ENCODE measurements around the gene ZNF691. TPM values are rescaled to one million over a fixed set of nuclear protein-coding genes. Genes with fewer than 3 reads are reported as not detected.

The ZNF691 gene
- total and polyA plus RNA-seq, 9 donors = 7.9 to 14.1 (median 12.3) TPM

- TF ChIP-seq CTCF (IDR thresholded peaks at IDR 0.05) (no peak), EP300 (IDR thresholded peaks at IDR 0.05) (no peak), POLR2A (IDR thresholded peaks at IDR 0.05) (no peak)
- intact Hi-C loops (cut with DNase I) = no loop called here
- no peak for DNase-seq
- Histone ChIP-seq H3K9me3 (no peaks in the 10 kb centered on the region), H3K4me1 (ENCODE audit: insufficient read depth) (peaks cover 7% of the 10 kb centered on the region), H3K36me3 (no peaks in the 10 kb centered on the region), H3K27ac (no peak overlapping the region), H3K4me3 (no peak overlapping the region), H3K27me3 (no peaks in the 10 kb centered on the region)
- WGBS, 3 donors = 42 to 54% (median 49%) methylated on average over 1 of the region's 1 CpG
These were observed 25.6 kb upstream of the ZNF691 start for GRCh38 chr1:42820813-42821212.

- intact Hi-C loops (cut with DNase I) = no loop called here
- Histone ChIP-seq H3K4me3 (no peak overlapping the region), H3K4me1 (ENCODE audit: insufficient read depth) (no peaks in the 10 kb centered on the region), H3K9me3 (no peaks in the 10 kb centered on the region), H3K36me3 (no peaks in the 10 kb centered on the region), H3K27me3 (no peaks in the 10 kb centered on the region), H3K27ac (no peak overlapping the region)
- TF ChIP-seq EP300 (IDR thresholded peaks at IDR 0.05) (no peak), CTCF (IDR thresholded peaks at IDR 0.05) (no peak), POLR2A (IDR thresholded peaks at IDR 0.05) (no peak)
- whole genome bisulfite sequencing, 3 donors = 96 to 99% (median 97%) methylated on average over 2 of the region's 2 CpGs
- DNase-seq = no peak
These were observed 24.7 kb upstream of the ZNF691 start for GRCh38 chr1:42821690-42822089.

GRCh38 chr1:42822800-42823392 lies 23.5 kb upstream of the ZNF691 start:
- 34 to 41% (median 37%) methylated on average over 2 of the region's 2 CpGs for WGBS, 3 donors
- no peaks in the 10 kb centered on the region for H3K36me3 ChIP-seq
- intact Hi-C loops (cut with DNase I) = no loop called here
- H3K27me3 ChIP-seq = no peaks in the 10 kb centered on the region
- no peak for TF ChIP-seq EP300 (IDR thresholded peaks at IDR 0.05)
- TF ChIP-seq CTCF (IDR thresholded peaks at IDR 0.05) = no peak
- TF ChIP-seq POLR2A (IDR thresholded peaks at IDR 0.05) = no peak
- H3K4me1 ChIP-seq (ENCODE audit: insufficient read depth) = no peaks in the 10 kb centered on the region
- no peak overlapping the region for H3K27ac ChIP-seq
- H3K9me3 ChIP-seq = no peaks in the 10 kb centered on the region
- H3K4me3 ChIP-seq = no peak overlapping the region
- DNase-seq = no peak

GRCh38 chr1:42824481-42825035 lies 21.9 kb upstream of the ZNF691 start:
- H3K4me1 ChIP-seq (ENCODE audit: insufficient read depth) = no peaks in the 10 kb centered on the region
- 90 to 95% (median 93%) methylated on average over 4 of the region's 4 CpGs for WGBS, 3 donors
- no peaks in the 10 kb centered on the region for H3K36me3 ChIP-seq
- H3K27ac ChIP-seq = no peak overlapping the region
- no peaks in the 10 kb centered on the region for H3K27me3 ChIP-seq
- no peak for DNase-seq
- H3K4me3 ChIP-seq = no peak overlapping the region
- intact Hi-C loops (cut with DNase I) = loop anchor here in 1 of 4 donors (5.0 kb wide), 1 partner anchor 688 kb away; no protein-coding TSS in a partner anchor
- TF ChIP-seq CTCF (IDR thresholded peaks at IDR 0.05) = no peak
- TF ChIP-seq POLR2A (IDR thresholded peaks at IDR 0.05) = no peak
- no peak for TF ChIP-seq EP300 (IDR thresholded peaks at IDR 0.05)
- H3K9me3 ChIP-seq = no peaks in the 10 kb centered on the region
